GM21737 (cell line): Measurements from ENCODE around the gene GBP5.
"Not testable (repeated sequence)": the region's sequence is repeated elsewhere in the genome, so short reads cannot be mapped to it uniquely, and the experiment has no call there.

Experiments used
- ATAC-seq: cut with Tn5 transposase; IDR thresholded peaks from one replicate; pipeline ENCODE4 v1.9.1; 2021; ENCODE audit warnings: mild to moderate bottlenecking, moderate library complexity; ENCODE audit not compliant: unreplicated experiment

Gene GBP5

DNA sequence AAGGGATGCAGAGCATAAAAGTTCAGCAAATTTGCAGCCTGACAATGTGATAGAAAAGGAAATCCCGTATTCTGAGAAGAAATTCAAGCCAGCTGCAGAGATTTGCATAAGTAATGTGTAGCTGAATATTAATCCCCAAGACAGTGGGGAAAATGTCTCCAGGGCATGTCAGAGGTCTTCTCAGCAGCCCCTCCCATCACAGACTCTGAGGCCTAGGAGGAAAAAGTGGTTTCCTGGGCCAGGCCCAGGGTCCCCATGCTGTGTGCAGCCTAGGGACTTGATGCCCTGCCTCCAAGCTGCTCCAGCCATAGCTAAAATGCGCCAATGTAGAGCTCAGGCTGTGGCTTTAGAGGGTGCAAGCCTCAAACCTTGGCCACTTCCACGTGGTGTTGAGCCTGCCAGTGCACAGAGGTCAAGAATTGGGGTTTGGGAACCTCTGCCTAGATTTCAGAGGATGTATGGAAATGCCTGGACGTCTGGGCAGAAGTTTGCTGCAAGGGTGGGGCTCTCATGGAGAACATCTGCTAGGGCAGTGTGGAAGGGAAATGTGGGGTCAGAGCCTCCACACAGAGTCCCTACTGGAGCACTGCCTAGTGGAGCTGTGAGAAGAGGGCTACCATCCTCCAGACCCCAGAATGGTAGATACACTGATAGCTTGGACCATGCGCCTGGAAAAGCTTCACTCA is 11.6 kb upstream of the GBP5 start:
- ATAC-seq = not testable (repeated sequence)

GRCh38 chr1:89280766-89281165 is 8.1 kb upstream of the GBP5 start:
- ATAC-seq = no peak

DNA sequence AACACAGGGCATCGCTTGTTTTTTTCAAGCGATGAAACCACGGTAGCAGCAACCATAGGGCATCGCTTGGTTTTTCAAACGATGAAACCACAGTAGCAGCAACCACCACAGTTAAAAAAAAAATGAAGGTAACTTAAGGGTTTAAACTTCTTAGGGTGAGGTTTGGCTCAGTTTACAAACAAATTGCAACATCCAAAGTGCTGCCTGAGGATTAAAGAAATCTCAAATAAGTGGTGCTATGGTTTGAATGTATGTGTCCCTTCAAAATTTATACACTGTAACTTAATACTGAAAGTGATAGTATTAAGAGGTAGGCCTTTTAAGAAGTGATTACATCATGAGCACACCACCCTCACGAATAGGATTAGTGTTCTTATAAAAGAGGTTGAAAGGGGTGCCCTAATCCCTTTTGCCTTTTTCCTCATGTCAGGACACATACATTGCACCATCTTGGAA is 6.4 kb upstream of the GBP5 start:
- ATAC-seq = no peak

GRCh38 chr1:89277725-89278124 is 5.1 kb upstream of the GBP5 start:
- ATAC-seq = no peak

- ATAC-seq = no peak
Measured at GRCh38 chr1:89276690-89277089, 4.0 kb upstream of the GBP5 start.

DNA sequence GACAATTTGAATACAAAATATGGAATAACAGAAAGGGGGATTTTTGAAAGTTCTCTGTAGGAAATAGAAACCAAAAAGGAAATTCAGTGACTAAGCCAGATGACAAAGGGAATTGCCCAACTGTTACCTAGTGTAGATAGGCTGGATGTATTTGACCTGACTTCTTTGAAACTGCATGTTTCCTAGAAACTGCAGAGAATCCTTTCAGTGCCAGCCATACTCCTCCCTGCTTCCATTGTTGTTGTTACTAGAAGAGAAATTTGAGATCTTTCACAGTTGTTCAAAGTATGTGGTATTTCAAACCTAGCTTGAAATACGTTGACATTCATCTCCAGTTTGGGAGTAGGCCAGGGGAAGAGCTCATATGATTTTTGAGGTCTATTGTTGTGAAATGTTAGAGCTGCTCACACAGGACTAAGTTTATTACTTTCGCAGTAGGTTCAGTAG is 1.8 kb upstream of the GBP5 start:
- ATAC-seq = no peak

GRCh38 chr1:89273324-89273778 is 691 bp upstream of the GBP5 start:
- ATAC-seq = no peak

DNA sequence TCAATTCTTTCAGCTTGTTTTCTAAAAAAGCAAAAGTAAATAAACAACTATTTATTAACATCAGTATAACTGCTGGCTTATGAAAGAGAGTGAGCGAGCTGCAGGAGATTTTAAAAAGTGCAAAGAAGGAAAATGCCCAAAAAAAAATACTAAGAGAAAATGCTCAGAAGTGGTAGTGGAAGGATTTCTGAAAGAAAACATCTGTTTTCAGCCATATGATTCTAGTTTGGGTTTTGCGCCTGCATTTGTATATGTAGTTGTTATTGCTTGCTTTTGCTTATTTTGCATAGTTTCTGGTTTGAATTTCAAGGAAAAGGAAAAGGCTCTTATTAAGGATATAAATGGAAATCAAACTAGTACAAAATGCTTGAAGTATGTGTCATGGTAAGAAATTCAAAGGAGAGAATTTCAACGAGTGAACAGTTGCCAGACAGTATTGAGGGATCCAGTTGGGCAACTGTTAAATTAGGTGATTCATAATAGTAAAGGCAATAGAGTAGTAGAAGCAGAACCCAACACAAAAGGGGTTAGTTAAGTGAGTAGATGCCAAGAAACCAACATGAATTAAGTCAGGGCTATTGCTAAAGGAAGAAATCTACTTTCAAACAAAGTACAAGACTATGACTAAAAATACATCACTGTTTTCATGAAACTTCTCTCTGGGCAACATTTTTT is 1.2 kb downstream of the GBP5 start:
- no peak for ATAC-seq

DNA sequence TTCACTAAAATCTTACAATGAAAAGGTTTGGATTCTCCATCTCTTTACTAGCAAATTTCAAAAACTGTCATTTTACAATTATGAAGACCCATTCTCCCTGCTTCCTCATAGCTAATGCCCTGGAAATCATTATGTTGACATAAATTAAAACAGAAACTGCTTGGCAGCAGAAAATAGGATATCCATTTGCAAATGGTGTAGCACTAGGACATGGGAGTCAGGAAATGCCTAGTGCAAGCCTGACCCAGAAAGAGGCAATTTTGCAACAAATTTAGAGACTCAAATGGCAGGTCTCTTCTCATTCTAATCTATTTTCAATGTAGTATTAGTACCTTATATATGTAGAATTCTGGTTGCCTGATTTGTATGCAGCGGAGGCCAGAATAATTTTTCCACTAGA is 2.2 kb downstream of the GBP5 start:
- ATAC-seq = no peak

DNA sequence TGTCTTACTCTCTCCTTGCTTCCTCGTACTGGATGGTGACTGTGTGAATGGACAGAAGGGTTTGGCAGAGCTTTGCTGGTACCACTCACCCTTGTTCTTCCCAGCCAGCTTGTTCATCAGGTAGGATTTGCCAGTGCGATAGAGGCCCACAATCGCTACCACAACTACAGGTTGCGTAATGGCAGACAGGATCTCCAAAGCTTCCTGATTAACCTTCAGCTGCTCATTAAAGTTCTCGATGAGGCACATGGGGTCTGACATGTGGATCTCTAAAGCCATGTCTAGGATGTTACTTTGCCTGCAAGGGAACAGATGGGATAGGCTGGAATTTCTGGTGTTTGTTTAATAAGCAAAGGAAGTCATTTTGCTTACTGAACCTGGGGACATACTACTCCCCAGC is 3.4 kb downstream of the GBP5 start:
- ATAC-seq = no peak

DNA sequence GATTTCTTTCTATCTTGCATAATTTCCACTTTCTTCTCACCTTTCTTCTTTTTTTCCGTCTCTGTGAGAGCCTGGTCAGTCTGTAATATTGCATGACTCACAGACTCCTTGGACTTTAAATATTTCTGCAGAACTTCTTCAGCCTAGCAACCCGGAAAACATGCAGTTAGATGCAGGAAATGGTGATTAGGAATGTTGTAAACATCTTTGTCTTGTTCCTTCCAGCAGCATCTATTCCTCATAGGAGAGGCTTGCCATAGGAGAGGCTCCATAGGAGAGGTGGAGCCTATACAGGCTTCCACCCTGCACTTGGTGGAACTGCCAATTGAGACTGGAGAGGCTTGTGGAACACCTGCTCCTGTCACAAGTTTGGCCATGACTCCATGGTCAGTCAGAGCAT is 10.0 kb downstream of the GBP5 start:
- ATAC-seq = no peak

DNA sequence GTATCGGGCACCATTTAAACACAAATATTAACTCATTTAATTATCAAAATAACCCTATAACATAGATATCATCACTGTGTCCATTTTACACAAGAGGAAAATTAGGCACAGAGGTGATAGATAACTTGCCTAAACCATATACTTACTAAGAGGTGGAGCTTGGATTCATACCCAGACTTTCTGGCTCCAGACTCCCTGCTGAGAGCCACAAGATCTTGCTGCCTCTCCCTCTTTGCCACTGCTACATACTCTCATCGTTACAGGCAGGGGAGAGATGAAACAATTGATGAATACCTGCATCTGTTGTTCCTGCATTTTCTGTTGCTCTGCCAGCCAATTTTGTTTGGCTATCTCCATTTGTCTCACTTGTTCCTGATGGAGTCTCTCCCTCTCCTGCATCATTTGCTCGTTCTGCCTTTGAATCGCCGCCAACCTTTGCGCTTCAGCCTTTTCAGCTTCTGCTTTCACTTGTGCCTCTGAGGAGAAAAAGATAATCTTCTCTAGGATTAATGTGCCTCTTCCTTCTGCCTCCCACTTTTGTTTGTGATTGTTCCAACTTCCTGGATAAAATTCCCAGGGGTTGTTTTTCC is 10.6 kb downstream of the GBP5 start:
- no peak for ATAC-seq

- no peak for ATAC-seq
Measured at GRCh38 chr1:89260566-89261255, 11.9 kb downstream of the GBP5 start.

- no peak for ATAC-seq
Measured at GRCh38 chr1:89260042-89260441, 12.6 kb downstream of the GBP5 start.

GRCh38 chr1:89259283-89259971 is 13.2 kb downstream of the GBP5 start:
- no peak for ATAC-seq

- ATAC-seq = no peak
Measured at GRCh38 chr1:89257041-89257440, 15.6 kb downstream of the GBP5 start.

- not testable (repeated sequence) for ATAC-seq
Measured at GRCh38 chr1:89255581-89255980, 17.1 kb downstream of the GBP5 start.

GRCh38 chr1:89254658-89255287 is 17.9 kb downstream of the GBP5 start:
- ATAC-seq = no peak

GRCh38 chr1:89243046-89243445 is 29.6 kb downstream of the GBP5 start:
- no peak for ATAC-seq
